ENCODE data around the gene CCDC183.

Gene CCDC183

DNA sequence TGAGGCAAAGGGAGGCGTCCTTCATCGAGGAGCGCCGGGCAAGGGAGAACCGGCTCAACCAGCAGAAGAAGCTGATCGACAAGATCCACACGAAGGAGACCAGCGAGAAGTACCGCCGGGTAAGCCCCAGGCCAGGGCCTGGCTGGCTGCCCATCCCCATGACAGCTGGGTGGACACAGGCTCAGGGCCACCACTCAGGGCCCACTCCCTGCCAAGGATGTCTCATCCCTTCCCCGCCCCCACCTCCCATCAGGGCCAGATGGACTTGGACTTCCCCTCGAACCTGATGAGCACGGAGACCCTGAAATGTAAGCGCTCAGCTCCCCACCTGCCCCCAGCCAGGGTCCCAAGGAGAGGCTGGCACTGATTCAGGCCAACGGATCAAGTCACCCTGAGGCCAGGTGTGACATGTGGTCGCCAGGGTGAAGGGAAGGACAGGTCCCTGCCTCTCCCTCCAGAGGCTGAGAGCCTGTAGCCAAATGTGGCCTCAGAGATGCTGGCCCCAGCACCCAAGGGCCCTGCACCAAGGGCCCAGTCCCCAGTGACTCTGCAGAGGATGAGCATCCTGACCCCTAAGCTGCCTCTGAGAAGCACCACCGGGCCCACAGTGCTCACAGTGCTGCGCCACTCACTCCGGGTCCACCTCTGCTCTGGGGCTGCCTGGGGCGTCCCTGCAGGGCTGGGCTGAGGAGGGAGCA, 8.5 kb downstream of the CCDC183 start:
- H3K4me1 ChIP-seq (ENCODE audit: control insufficient read depth, insufficient read depth, low read length, unreplicated experiment), result peaks cover 22% of the 10 kb centered on the region
- no peak overlapping the region for H2AFZ ChIP-seq (ENCODE audit: low read length, unreplicated experiment)
- H3K27ac ChIP-seq (ENCODE audit: low read depth, low read length), result no peak overlapping the region
- H3K4me3 ChIP-seq (ENCODE audit: low read depth, low read length), result no peak overlapping the region
- H3K79me2 ChIP-seq (ENCODE audit: control insufficient read depth, insufficient read depth, low read length, unreplicated experiment), result peaks cover 24% of the 10 kb centered on the region
- peaks cover 22% of the 10 kb centered on the region for H3K27me3 ChIP-seq (ENCODE audit: insufficient read depth, low read length)
- H3K36me3 ChIP-seq (ENCODE audit: insufficient read depth, low read length), result no peaks in the 10 kb centered on the region

DNA sequence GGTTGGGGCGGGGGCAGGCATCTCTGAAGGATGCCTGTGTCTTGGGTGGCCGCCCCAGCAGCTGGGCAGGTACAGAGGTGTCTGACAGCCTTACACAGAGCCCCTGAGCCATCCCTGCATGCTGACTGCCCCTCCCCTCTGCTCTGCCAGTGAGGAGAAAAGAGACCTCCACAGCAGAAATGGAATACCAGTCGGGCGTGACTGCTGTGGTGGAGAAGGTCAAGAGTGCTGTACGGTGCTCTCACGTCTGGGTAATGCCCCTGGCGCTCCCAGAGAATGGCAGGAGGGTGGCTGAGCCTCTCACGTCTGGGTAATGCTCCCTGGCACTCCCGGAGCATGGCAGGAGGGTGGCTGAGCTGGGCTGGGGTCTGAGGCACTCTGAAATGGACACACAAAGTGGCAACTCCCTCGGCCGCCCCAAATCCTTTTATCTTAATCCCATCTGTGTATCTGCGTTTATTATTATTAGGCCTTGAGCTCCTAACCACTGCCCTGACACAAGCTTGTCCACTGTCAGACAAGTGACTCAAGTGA, 9.1 kb downstream of the CCDC183 start:
- H3K27me3 ChIP-seq (ENCODE audit: insufficient read depth, low read length), result peaks cover 18% of the 10 kb centered on the region
- H3K27ac ChIP-seq (ENCODE audit: low read depth, low read length), result no peak overlapping the region
- H3K4me1 ChIP-seq (ENCODE audit: control insufficient read depth, insufficient read depth, low read length, unreplicated experiment), result peaks cover 24% of the 10 kb centered on the region
- H3K79me2 ChIP-seq (ENCODE audit: control insufficient read depth, insufficient read depth, low read length, unreplicated experiment), result peaks cover 30% of the 10 kb centered on the region
- peaks cover 4% of the 10 kb centered on the region; the same call in 1 of the 2 replicates for H3K36me3 ChIP-seq (ENCODE audit: insufficient read depth, low read length)
- H2AFZ ChIP-seq (ENCODE audit: low read length, unreplicated experiment), result no peak overlapping the region
- no peak overlapping the region for H3K4me3 ChIP-seq (ENCODE audit: low read depth, low read length)

DNA sequence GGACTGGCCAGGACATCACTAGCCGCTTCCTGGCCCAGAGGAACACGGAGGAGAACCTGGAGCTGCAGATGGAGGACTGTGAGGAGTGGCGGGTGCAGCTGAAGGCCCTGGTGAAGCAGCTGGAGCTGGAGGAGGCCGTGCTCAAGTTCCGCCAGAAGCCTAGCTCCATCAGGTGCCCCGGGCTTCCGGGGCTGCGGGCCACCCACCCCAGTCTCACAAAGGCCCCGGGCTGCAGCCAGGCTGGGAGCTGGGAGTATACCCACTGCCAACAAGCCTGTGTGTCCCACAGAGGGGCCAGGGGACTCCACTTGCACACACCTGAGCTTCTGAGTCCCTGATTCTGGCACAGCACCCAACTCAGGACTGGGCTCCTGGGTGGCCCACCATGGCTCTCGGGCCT, 9.9 kb downstream of the CCDC183 start:
- Histone ChIP-seq H3K4me1 (ENCODE audit: control insufficient read depth, insufficient read depth, low read length, unreplicated experiment) (peaks cover 18% of the 10 kb centered on the region), H3K27me3 (ENCODE audit: insufficient read depth, low read length) (peaks cover 12% of the 10 kb centered on the region), H3K79me2 (ENCODE audit: control insufficient read depth, insufficient read depth, low read length, unreplicated experiment) (peaks cover 37% of the 10 kb centered on the region), H3K4me3 (ENCODE audit: low read depth, low read length) (peak overlapping the region; percentile 100; the same call in 1 of the 2 replicates), H3K27ac (ENCODE audit: low read depth, low read length) (no peak overlapping the region), H2AFZ (ENCODE audit: low read length, unreplicated experiment) (no peak overlapping the region), H3K36me3 (ENCODE audit: insufficient read depth, low read length) (peaks cover 8% of the 10 kb centered on the region; the same call in 1 of the 2 replicates)

DNA sequence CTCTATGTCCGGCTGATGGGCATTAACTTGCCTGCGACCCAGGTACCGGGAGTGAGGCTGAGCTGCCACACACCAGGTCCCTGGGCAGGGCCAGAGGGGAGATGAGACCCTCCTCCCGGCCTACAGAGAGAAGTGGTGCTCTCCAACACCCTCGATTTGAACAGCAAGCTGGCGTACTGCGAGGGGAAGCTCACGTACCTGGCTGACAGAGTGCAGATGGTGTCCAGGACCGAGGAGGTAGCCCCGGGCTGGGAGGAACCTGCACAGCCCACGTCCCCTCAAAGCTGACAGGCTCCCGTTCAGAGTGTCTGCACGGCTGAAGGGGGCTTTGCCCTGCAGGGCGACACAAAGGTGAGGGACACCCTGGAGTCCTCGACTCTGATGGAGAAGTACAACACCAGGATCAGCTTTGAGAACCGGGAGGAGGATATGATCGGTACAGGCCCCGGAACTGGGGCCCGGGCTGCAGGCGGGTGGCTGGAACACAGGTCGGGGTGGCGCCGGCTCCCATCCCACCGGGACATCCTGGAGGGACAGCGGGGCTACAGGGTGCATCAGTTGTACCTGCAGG, 10.6 kb downstream of the CCDC183 start:
- Histone ChIP-seq H3K36me3 (ENCODE audit: insufficient read depth, low read length) (peaks cover 8% of the 10 kb centered on the region; the same call in 1 of the 2 replicates), H3K4me1 (ENCODE audit: control insufficient read depth, insufficient read depth, low read length, unreplicated experiment) (peaks cover 18% of the 10 kb centered on the region), H3K27ac (ENCODE audit: low read depth, low read length) (no peak overlapping the region), H2AFZ (ENCODE audit: low read length, unreplicated experiment) (no peak overlapping the region), H3K79me2 (ENCODE audit: control insufficient read depth, insufficient read depth, low read length, unreplicated experiment) (peaks cover 42% of the 10 kb centered on the region), H3K27me3 (ENCODE audit: insufficient read depth, low read length) (peaks cover 6% of the 10 kb centered on the region; the same call in 1 of the 2 replicates), H3K4me3 (ENCODE audit: low read depth, low read length) (peak overlapping the region; percentile 100)

GRCh38 chr9:136807281-136808074, 11.3 kb downstream of the CCDC183 start, which contains the start of gene RABL6:
TSS of gene RABL6 (plus strand) at chr9:136807948. CDS start at chr9:136808197, 249 bp downstream.
- Histone ChIP-seq H3K4me1 (ENCODE audit: control insufficient read depth, insufficient read depth, low read length, unreplicated experiment) (peaks cover 18% of the 10 kb centered on the region), H3K27me3 (ENCODE audit: insufficient read depth, low read length) (no peaks in the 10 kb centered on the region), H3K36me3 (ENCODE audit: insufficient read depth, low read length) (peaks cover 8% of the 10 kb centered on the region; the same call in 1 of the 2 replicates), H3K79me2 (ENCODE audit: control insufficient read depth, insufficient read depth, low read length, unreplicated experiment) (peaks cover 47% of the 10 kb centered on the region), H3K27ac (ENCODE audit: low read depth, low read length) (peak within 1 kb of the TSS; percentile 28; the same call in 1 of the 2 replicates), H2AFZ (ENCODE audit: low read length, unreplicated experiment) (peak within 1 kb of the TSS; percentile 88), H3K4me3 (ENCODE audit: low read depth, low read length) (peak within 1 kb of the TSS; percentile 100)

DNA sequence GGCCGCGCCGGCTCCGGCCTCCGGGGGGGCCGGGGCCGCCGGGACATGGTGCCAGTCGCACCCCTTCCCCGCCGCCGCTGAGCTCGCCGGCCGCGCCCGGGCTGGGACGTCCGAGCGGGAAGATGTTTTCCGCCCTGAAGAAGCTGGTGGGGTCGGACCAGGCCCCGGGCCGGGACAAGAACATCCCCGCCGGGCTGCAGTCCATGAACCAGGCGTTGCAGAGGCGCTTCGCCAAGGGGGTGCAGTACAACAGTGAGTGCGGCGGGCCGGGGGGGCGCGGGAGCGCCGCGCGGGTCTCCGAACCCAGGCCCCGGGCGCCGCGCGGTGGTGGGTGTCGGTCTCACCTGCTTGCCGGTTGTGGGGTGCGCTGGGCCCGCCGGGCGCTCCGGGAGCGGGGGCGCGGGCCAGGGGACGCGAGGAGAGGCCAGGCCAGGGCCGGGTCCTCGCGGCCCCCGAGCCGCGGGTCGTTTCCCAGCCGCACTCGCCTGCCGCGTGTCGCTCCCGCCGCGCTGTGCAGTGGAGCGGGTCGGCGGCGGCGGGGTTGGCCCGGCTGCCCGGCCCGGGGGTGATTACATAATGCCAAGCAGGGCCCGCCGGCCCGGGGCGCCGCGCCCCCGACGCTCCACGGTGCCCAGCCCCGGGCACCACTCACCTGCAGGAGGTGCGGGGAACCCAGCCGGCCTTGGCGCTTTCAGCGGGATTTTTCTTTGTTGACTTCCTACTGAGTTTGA, 12.1 kb downstream of the CCDC183 start:
- peak overlapping the region; percentile 88 for H2AFZ ChIP-seq (ENCODE audit: low read length, unreplicated experiment)
- H3K36me3 ChIP-seq (ENCODE audit: insufficient read depth, low read length), result peaks cover 8% of the 10 kb centered on the region; the same call in 1 of the 2 replicates
- peaks cover 18% of the 10 kb centered on the region for H3K4me1 ChIP-seq (ENCODE audit: control insufficient read depth, insufficient read depth, low read length, unreplicated experiment)
- no peaks in the 10 kb centered on the region for H3K27me3 ChIP-seq (ENCODE audit: insufficient read depth, low read length)
- peak overlapping the region; percentile 100 for H3K4me3 ChIP-seq (ENCODE audit: low read depth, low read length)
- H3K79me2 ChIP-seq (ENCODE audit: control insufficient read depth, insufficient read depth, low read length, unreplicated experiment), result peaks cover 52% of the 10 kb centered on the region
- peak overlapping the region; percentile 27; the same call in 1 of the 2 replicates for H3K27ac ChIP-seq (ENCODE audit: low read depth, low read length)

- Histone ChIP-seq H2AFZ (ENCODE audit: low read length, unreplicated experiment) (peak overlapping the region; percentile 88), H3K27ac (ENCODE audit: low read depth, low read length) (no peak overlapping the region; the same call in 1 of the 2 replicates), H3K36me3 (ENCODE audit: insufficient read depth, low read length) (peaks cover 8% of the 10 kb centered on the region; the same call in 1 of the 2 replicates), H3K27me3 (ENCODE audit: insufficient read depth, low read length) (no peaks in the 10 kb centered on the region), H3K4me1 (ENCODE audit: control insufficient read depth, insufficient read depth, low read length, unreplicated experiment) (peaks cover 18% of the 10 kb centered on the region), H3K4me3 (ENCODE audit: low read depth, low read length) (peak overlapping the region; percentile 100), H3K79me2 (ENCODE audit: control insufficient read depth, insufficient read depth, low read length, unreplicated experiment) (peaks cover 54% of the 10 kb centered on the region)
These were observed 12.6 kb downstream of the CCDC183 start for GRCh38 chr9:136808806-136809158.

- H3K4me3 ChIP-seq (ENCODE audit: low read depth, low read length), result no peak overlapping the region
- no peak overlapping the region for H3K27ac ChIP-seq (ENCODE audit: low read depth, low read length)
- H3K36me3 ChIP-seq (ENCODE audit: insufficient read depth, low read length), result peaks cover 16% of the 10 kb centered on the region; the same call in 1 of the 2 replicates
- H3K79me2 ChIP-seq (ENCODE audit: control insufficient read depth, insufficient read depth, low read length, unreplicated experiment), result peaks cover 42% of the 10 kb centered on the region
- H3K4me1 ChIP-seq (ENCODE audit: control insufficient read depth, insufficient read depth, low read length, unreplicated experiment), result peaks cover 5% of the 10 kb centered on the region
- no peaks in the 10 kb centered on the region for H3K27me3 ChIP-seq (ENCODE audit: insufficient read depth, low read length)
- H2AFZ ChIP-seq (ENCODE audit: low read length, unreplicated experiment), result no peak overlapping the region
These were observed 18.7 kb downstream of the CCDC183 start for GRCh38 chr9:136814725-136815421.

DNA sequence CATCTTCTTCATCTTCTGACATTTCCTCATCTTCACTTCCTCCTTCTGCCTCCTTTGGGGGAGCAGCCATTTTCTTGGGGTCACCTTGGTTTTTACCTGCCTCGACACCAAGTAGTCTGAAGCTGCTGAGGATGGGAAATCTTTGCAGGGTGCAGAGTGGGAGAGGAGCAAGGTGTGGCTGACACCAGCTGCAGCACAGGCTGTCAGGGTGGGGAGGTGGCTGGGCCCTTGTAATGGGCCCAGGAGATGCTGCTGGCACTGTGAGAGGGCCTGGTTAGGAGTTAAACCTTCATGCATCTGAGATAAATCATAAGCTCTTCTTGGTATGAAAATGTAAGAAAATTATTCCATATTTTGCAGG, 19.3 kb downstream of the CCDC183 start:
- no peak overlapping the region for H3K4me3 ChIP-seq (ENCODE audit: low read depth, low read length)
- H3K27ac ChIP-seq (ENCODE audit: low read depth, low read length), result no peak overlapping the region
- no peaks in the 10 kb centered on the region for H3K4me1 ChIP-seq (ENCODE audit: control insufficient read depth, insufficient read depth, low read length, unreplicated experiment)
- no peaks in the 10 kb centered on the region for H3K27me3 ChIP-seq (ENCODE audit: insufficient read depth, low read length)
- H2AFZ ChIP-seq (ENCODE audit: low read length, unreplicated experiment), result no peak overlapping the region
- peaks cover 37% of the 10 kb centered on the region for H3K79me2 ChIP-seq (ENCODE audit: control insufficient read depth, insufficient read depth, low read length, unreplicated experiment)
- H3K36me3 ChIP-seq (ENCODE audit: insufficient read depth, low read length), result peaks cover 13% of the 10 kb centered on the region; the same call in 1 of the 2 replicates
